H9 (cell line): ENCODE results near the gene PRRT2. TPM values are rescaled to one million over a fixed set of nuclear protein-coding genes. Genes with fewer than 3 reads are reported as not detected.

ENCODE experiments used
- DNase-seq: peaks from one replicate; pipeline ENCODE4 v3.0.0-alpha.2; 2017
- H2AFZ ChIP-seq: one replicate; pipeline ENCODE4 v1.6.1; 2013; ENCODE audit warnings: mild to moderate bottlenecking, low read length, control low read depth, moderate library complexity
- H2AK5ac ChIP-seq: 2 replicates; pipeline ENCODE4 v1.6.1; 2013; ENCODE audit warnings: low read length, control low read depth, mixed read lengths; ENCODE audit not compliant: insufficient read length
- H2BK120ac ChIP-seq: one replicate; pipeline ENCODE4 v1.6.1; 2013; ENCODE audit warnings: low read depth, mild to moderate bottlenecking, low read length, control low read depth, inconsistent platforms; ENCODE audit not compliant: poor library complexity, severe bottlenecking
- H2BK12ac ChIP-seq: 2 replicates; pipeline ENCODE4 v1.6.1; 2013; ENCODE audit warnings: low read length, control low read depth, mixed read lengths, low read depth; ENCODE audit not compliant: insufficient read length
- H2BK15ac ChIP-seq: 2 replicates; pipeline ENCODE4 v1.6.1; 2013; ENCODE audit warnings: low read depth, low read length, control low read depth
- H2BK20ac ChIP-seq: one replicate; pipeline ENCODE4 v1.6.1; 2013; ENCODE audit warnings: low read depth, mild to moderate bottlenecking, low read length, control low read depth, inconsistent platforms; ENCODE audit not compliant: poor library complexity, severe bottlenecking
- H2BK5ac ChIP-seq: 2 replicates; pipeline ENCODE4 v1.6.1; 2013; ENCODE audit warnings: low read length, control low read depth, mixed read lengths; ENCODE audit not compliant: insufficient read length
- H3K14ac ChIP-seq: 2 replicates; pipeline ENCODE4 v1.6.1; 2013; ENCODE audit warnings: low read length, control low read depth; ENCODE audit not compliant: insufficient read depth
- H3K18ac ChIP-seq: 2 replicates; pipeline ENCODE4 v1.6.1; 2013; ENCODE audit warnings: low read depth, mild to moderate bottlenecking, mixed read lengths, low read length, control low read depth; ENCODE audit not compliant: insufficient read length
- H3K23ac ChIP-seq: 2 replicates; pipeline ENCODE4 v1.6.1; 2013; ENCODE audit warnings: low read length, control low read depth, mixed read lengths, low read depth; ENCODE audit not compliant: insufficient read length
- H3K23me2 ChIP-seq: 2 replicates; pipeline ENCODE4 v1.6.1; 2013; ENCODE audit warnings: low read depth, mild to moderate bottlenecking, mixed read lengths, low read length, control low read depth; ENCODE audit not compliant: insufficient read length, poor library complexity, severe bottlenecking
- H3K27ac ChIP-seq: 2 replicates; pipeline ENCODE4 v1.5.1; 2013; ENCODE audit warnings: low read length, control low read depth, mixed read lengths, low read depth; ENCODE audit not compliant: insufficient read length
- H3K27me3 ChIP-seq: 2 replicates; pipeline ENCODE4 v1.6.1; 2013; ENCODE audit warnings: low read length, control low read depth, inconsistent platforms; ENCODE audit not compliant: insufficient read depth
- H3K4ac ChIP-seq: 2 replicates; pipeline ENCODE4 v1.6.1; 2013; ENCODE audit warnings: low read depth, mild to moderate bottlenecking, control low read depth, inconsistent platforms, low read length, moderate library complexity
- H3K4me1 ChIP-seq: 2 replicates; pipeline ENCODE4 v1.6.1; 2013; ENCODE audit warnings: low read length, control low read depth, inconsistent platforms; ENCODE audit not compliant: insufficient read depth
- H3K4me2 ChIP-seq: 2 replicates; pipeline ENCODE4 v1.6.1; 2013; ENCODE audit warnings: low read length, control low read depth, mixed read lengths; ENCODE audit not compliant: insufficient read length, insufficient read depth
- H3K56ac ChIP-seq: 2 replicates; pipeline ENCODE4 v1.6.1; 2013; ENCODE audit warnings: low read depth, mild to moderate bottlenecking, mixed read lengths, low read length, control low read depth; ENCODE audit not compliant: insufficient read length
- H3K79me1 ChIP-seq: 2 replicates; pipeline ENCODE4 v1.6.1; 2013; ENCODE audit warnings: low read depth, mild to moderate bottlenecking, moderate library complexity, low read length, control low read depth, inconsistent platforms; ENCODE audit not compliant: insufficient read depth, poor library complexity, severe bottlenecking
- H3K79me2 ChIP-seq: 2 replicates; pipeline ENCODE4 v1.6.1; 2013; ENCODE audit warnings: low read length, control low read depth, inconsistent platforms; ENCODE audit not compliant: insufficient read depth
- H3K9ac ChIP-seq: 2 replicates; pipeline ENCODE4 v1.6.1; 2013; ENCODE audit warnings: low read length, control low read depth, mixed read lengths; ENCODE audit not compliant: insufficient read length; ENCODE audit errors: extremely low read depth
- H3K9me3 ChIP-seq: one replicate; pipeline ENCODE4 v1.6.1; 2013; ENCODE audit warnings: low read depth, low read length, inconsistent platforms; ENCODE audit not compliant: control insufficient read depth
- H3T11ph ChIP-seq: one replicate; pipeline ENCODE4 v1.6.1; 2013; ENCODE audit warnings: mild to moderate bottlenecking, low read length, control low read depth, inconsistent platforms
- H4K20me1 ChIP-seq: one replicate; pipeline ENCODE4 v1.6.1; 2013; ENCODE audit not compliant: control insufficient read depth, insufficient read length, insufficient read depth
- H4K5ac ChIP-seq: 2 replicates; pipeline ENCODE4 v1.6.1; 2013; ENCODE audit warnings: low read depth, mild to moderate bottlenecking, mixed read lengths, low read length, control low read depth; ENCODE audit not compliant: insufficient read length
- H4K8ac ChIP-seq: replicated peaks from 2 replicates; pipeline ENCODE4 v1.6.1; 2013; ENCODE audit warnings: low read length, control low read depth, mixed read lengths, low read depth; ENCODE audit not compliant: insufficient read length
- H4K91ac ChIP-seq: 2 replicates; pipeline ENCODE4 v1.6.1; 2013; ENCODE audit warnings: low read depth, mild to moderate bottlenecking, moderate library complexity, mixed read lengths, low read length, control low read depth; ENCODE audit not compliant: insufficient read length
- H3K27ac Mint-ChIP-seq, 3 experiments: 2 replicates in 2 of 3; 3 replicates in 1 of 3; pipeline ENCODE4 v1.8.0; 2020 to 2021; ENCODE audit warnings: mixed read lengths in 3 of 3, mild to moderate bottlenecking in 1 of 3, moderate library complexity in 1 of 3
- H3K27me3 Mint-ChIP-seq: 2 replicates; pipeline ENCODE4 v1.8.0; 2021; ENCODE audit warnings: low read depth, mild to moderate bottlenecking, moderate library complexity, mixed read lengths
- H3K36me3 Mint-ChIP-seq, 3 experiments: 2 replicates in 2 of 3; 3 replicates in 1 of 3; pipeline ENCODE4 v1.8.0; 2020 to 2021; ENCODE audit warnings: low read depth in 3 of 3, mixed read lengths in 3 of 3; ENCODE audit not compliant: insufficient read depth in 1 of 3
- H3K4me1 Mint-ChIP-seq, 2 experiments: 2 replicates each; pipeline ENCODE4 v1.8.0; 2020; ENCODE audit warnings: mixed read lengths in 2 of 2
- H3K4me3 Mint-ChIP-seq, 2 experiments: 2 replicates in 1 of 2; 3 replicates in 1 of 2; pipeline ENCODE4 v1.8.0; 2020 to 2021; ENCODE audit warnings: mild to moderate bottlenecking in 2 of 2, mixed read lengths in 2 of 2, moderate library complexity in 1 of 2
- H3K9me3 Mint-ChIP-seq, 2 experiments: 2 replicates in 1 of 2; 3 replicates in 1 of 2; pipeline ENCODE4 v1.8.0; 2020; ENCODE audit warnings: mild to moderate bottlenecking in 2 of 2, mixed read lengths in 2 of 2, moderate library complexity in 1 of 2
- CTCF ChIP-seq: fragments of 200-600 bp; sonication (generic); conservative IDR thresholded peaks from 3 replicates; pipeline ENCODE4 v1.8.0; 2021; ENCODE audit warnings: antibody characterized with exemption, mild to moderate bottlenecking
- WGBS: extraction: QIAGEN DNeasy Blood & Tissue Kit; methylation state at CpG from one replicate; pipeline ENCODE4 v1.1.7; 2013; ENCODE audit warnings: missing lambda C conversion rate, low lambda C conversion rate, mixed read lengths; ENCODE audit not compliant: insufficient read length; ENCODE audit errors: extremely low coverage; 5-methylcytosine and 5-hydroxymethylcytosine counted together
- total RNA-seq: library from RNA; stranded (reverse); gene quantifications from 2 replicates; pipeline ENCODE4 v1.2.1, GENCODE V29; 2021

PRRT2 gene
- total RNA-seq, 1 experiment from 2014 or later, result 14.6 TPM

GRCh38 chr16:29837841-29838240 lies 25.8 kb downstream of the PRRT2 start:
- H4K20me1 ChIP-seq, result no peaks in the 10 kb centered on the region
- no peak overlapping the region for H3K4me2 ChIP-seq
- H3K27ac ChIP-seq, result no peak overlapping the region
- peaks cover 4% of the 10 kb centered on the region for H3K23me2 ChIP-seq
- no peak overlapping the region for H2BK12ac ChIP-seq
- H3K27me3 Mint-ChIP-seq, result no peaks in the 10 kb centered on the region
- no peak overlapping the region for H3K18ac ChIP-seq
- H2BK120ac ChIP-seq, result no peak overlapping the region
- H3K23ac ChIP-seq, result no peak overlapping the region
- H4K91ac ChIP-seq, result no peak overlapping the region
- H3K9ac ChIP-seq, result no peak overlapping the region
- no peaks in the 10 kb centered on the region for H3K79me2 ChIP-seq
- H3T11ph ChIP-seq, result no peak overlapping the region
- no peaks in the 10 kb centered on the region for H3K9me3 Mint-ChIP-seq
- H3K4me1 ChIP-seq, result peaks cover 2% of the 10 kb centered on the region; the same call in 1 of the 2 replicates
- H3K14ac ChIP-seq, result no peak overlapping the region
- no peak overlapping the region for H4K8ac ChIP-seq
- no peak for DNase-seq
- no peaks in the 10 kb centered on the region for H3K9me3 ChIP-seq
- H2BK15ac ChIP-seq, result no peak overlapping the region
- no peaks in the 10 kb centered on the region for H3K79me1 ChIP-seq
- H3K56ac ChIP-seq, result no peak overlapping the region
- no peak overlapping the region for H3K4ac ChIP-seq
- H2AFZ ChIP-seq, result no peak overlapping the region
- no peak overlapping the region for H2BK5ac ChIP-seq
- WGBS, result no CpG with 5 or more reads among the region's 5 CpGs
- no peak overlapping the region for H4K5ac ChIP-seq
- H2AK5ac ChIP-seq, result no peak overlapping the region
- H3K27me3 ChIP-seq, result no peaks in the 10 kb centered on the region
- H2BK20ac ChIP-seq, result no peak overlapping the region
- H3K4me1 Mint-ChIP-seq, result no peaks in the 10 kb centered on the region
- TF ChIP-seq CTCF, result no peak
- no peak overlapping the region for H3K27ac Mint-ChIP-seq
- H3K4me3 Mint-ChIP-seq, result no peak overlapping the region
- H3K36me3 Mint-ChIP-seq, result no peaks in the 10 kb centered on the region
